Adipocyte (in vitro differentiated cells): ENCODE data around the gene MRPS18A.

Source experiments
- DNase-seq: peaks from one replicate; pipeline ENCODE4 v3.0.0-alpha.2; 2015; ENCODE audit warnings: low read depth
- H3K27me3 ChIP-seq: replicated peaks from 2 replicates; pipeline ENCODE4 v1.7.0; 2013; ENCODE audit warnings: mild to moderate bottlenecking, low read length, moderate library complexity; ENCODE audit not compliant: control insufficient read depth, insufficient read depth
- H3K36me3 ChIP-seq: 2 replicates; pipeline ENCODE4 v1.7.0; 2013; ENCODE audit warnings: low read length, mild to moderate bottlenecking, moderate library complexity; ENCODE audit not compliant: control insufficient read depth, insufficient read depth, severe bottlenecking
- H3K4me1 ChIP-seq: 2 replicates; pipeline ENCODE4 v1.7.0; 2013; ENCODE audit warnings: mild to moderate bottlenecking, low read length, moderate library complexity; ENCODE audit not compliant: control insufficient read depth, insufficient read depth
- H3K4me3 ChIP-seq: 2 replicates; pipeline ENCODE4 v1.7.0; 2013; ENCODE audit warnings: mild to moderate bottlenecking, low read length, moderate library complexity
- H3K9ac ChIP-seq: 2 replicates; pipeline ENCODE4 v1.7.0; 2013; ENCODE audit warnings: mild to moderate bottlenecking, low read length, moderate library complexity
- H3K9me3 ChIP-seq: 2 replicates; pipeline ENCODE4 v1.7.0; 2013; ENCODE audit warnings: mild to moderate bottlenecking, low read length, moderate library complexity; ENCODE audit not compliant: control insufficient read depth

Gene MRPS18A

GRCh38 chr6:43716099-43716498 is 28.5 kb upstream of the MRPS18A start:
- H3K9me3 ChIP-seq, result no peaks in the 10 kb centered on the region
- H3K4me3 ChIP-seq, result no peak overlapping the region
- H3K4me1 ChIP-seq, result peaks cover 11% of the 10 kb centered on the region
- no peak for DNase-seq
- H3K9ac ChIP-seq, result no peak overlapping the region
- H3K27me3 ChIP-seq, result no peaks in the 10 kb centered on the region
- H3K36me3 ChIP-seq, result no peaks in the 10 kb centered on the region

- H3K36me3 ChIP-seq, result no peaks in the 10 kb centered on the region
- H3K9ac ChIP-seq, result no peak overlapping the region
- no peak overlapping the region for H3K4me3 ChIP-seq
- H3K27me3 ChIP-seq, result no peaks in the 10 kb centered on the region
- no peaks in the 10 kb centered on the region for H3K9me3 ChIP-seq
- H3K4me1 ChIP-seq, result peaks cover 11% of the 10 kb centered on the region
- no peak for DNase-seq
Measured at GRCh38 chr6:43715056-43715788, 27.6 kb upstream of the MRPS18A start.

- DNase-seq, result peak; percentile 65
- Histone ChIP-seq H3K4me3 (no peak overlapping the region), H3K9ac (no peak overlapping the region), H3K27me3 (no peaks in the 10 kb centered on the region), H3K36me3 (no peaks in the 10 kb centered on the region), H3K4me1 (peaks cover 15% of the 10 kb centered on the region), H3K9me3 (no peaks in the 10 kb centered on the region)
Measured at GRCh38 chr6:43714311-43715055, 26.9 kb upstream of the MRPS18A start.

GRCh38 chr6:43713643-43714310 is 26.2 kb upstream of the MRPS18A start:
- Histone ChIP-seq H3K27me3 (no peaks in the 10 kb centered on the region), H3K4me3 (no peak overlapping the region), H3K9me3 (no peaks in the 10 kb centered on the region), H3K4me1 (peaks cover 20% of the 10 kb centered on the region), H3K9ac (no peak overlapping the region), H3K36me3 (no peaks in the 10 kb centered on the region)
- DNase-seq, result no peak

- Histone ChIP-seq H3K4me1 (peaks cover 20% of the 10 kb centered on the region), H3K9ac (no peak overlapping the region), H3K27me3 (no peaks in the 10 kb centered on the region), H3K9me3 (no peaks in the 10 kb centered on the region), H3K4me3 (no peak overlapping the region), H3K36me3 (no peaks in the 10 kb centered on the region)
- DNase-seq, result no peak
Measured at GRCh38 chr6:43712579-43712978, 25.0 kb upstream of the MRPS18A start.

GRCh38 chr6:43710576-43710975 is 23.0 kb upstream of the MRPS18A start:
- Histone ChIP-seq H3K4me3 (no peak overlapping the region), H3K9me3 (no peaks in the 10 kb centered on the region), H3K36me3 (no peaks in the 10 kb centered on the region), H3K9ac (no peak overlapping the region), H3K27me3 (no peaks in the 10 kb centered on the region), H3K4me1 (peaks cover 23% of the 10 kb centered on the region)
- DNase-seq, result no peak

- Histone ChIP-seq H3K27me3 (no peaks in the 10 kb centered on the region), H3K4me3 (no peak overlapping the region), H3K36me3 (no peaks in the 10 kb centered on the region), H3K9ac (no peak overlapping the region), H3K9me3 (no peaks in the 10 kb centered on the region), H3K4me1 (peaks cover 23% of the 10 kb centered on the region)
- DNase-seq, result no peak
Measured at GRCh38 chr6:43709654-43710303, 22.2 kb upstream of the MRPS18A start.

- H3K9me3 ChIP-seq, result no peaks in the 10 kb centered on the region
- peaks cover 17% of the 10 kb centered on the region for H3K4me1 ChIP-seq
- no peak overlapping the region for H3K4me3 ChIP-seq
- H3K27me3 ChIP-seq, result no peaks in the 10 kb centered on the region
- no peak overlapping the region for H3K9ac ChIP-seq
- DNase-seq, result peak; percentile 88
- no peaks in the 10 kb centered on the region for H3K36me3 ChIP-seq
Measured at GRCh38 chr6:43708860-43709653, 21.5 kb upstream of the MRPS18A start.

GRCh38 chr6:43707767-43708166 is 20.2 kb upstream of the MRPS18A start:
- H3K9ac ChIP-seq, result no peak overlapping the region
- no peak for DNase-seq
- peaks cover 22% of the 10 kb centered on the region for H3K4me1 ChIP-seq
- no peaks in the 10 kb centered on the region for H3K27me3 ChIP-seq
- no peaks in the 10 kb centered on the region for H3K36me3 ChIP-seq
- no peak overlapping the region for H3K4me3 ChIP-seq
- no peaks in the 10 kb centered on the region for H3K9me3 ChIP-seq

GRCh38 chr6:43707269-43707668 is 19.7 kb upstream of the MRPS18A start:
- no peaks in the 10 kb centered on the region for H3K9me3 ChIP-seq
- no peak overlapping the region for H3K9ac ChIP-seq
- no peaks in the 10 kb centered on the region for H3K27me3 ChIP-seq
- DNase-seq, result no peak
- no peak overlapping the region for H3K4me3 ChIP-seq
- H3K4me1 ChIP-seq, result peaks cover 26% of the 10 kb centered on the region
- no peaks in the 10 kb centered on the region for H3K36me3 ChIP-seq
